Skeletal muscle cell (primary cell): ENCODE data around the gene PCGF3.

Experiments
- DNase-seq: peaks from one replicate; pipeline ENCODE4 v3.0.0-alpha.2; 2010; ENCODE audit warnings: low read depth
- H3K4me3 ChIP-seq: 2 replicates; pipeline ENCODE4 v1.5.1; 2011; ENCODE audit warnings: low read depth, mild to moderate bottlenecking, control low read depth, low read length, moderate library complexity

PCGF3 gene

GRCh38 chr4:807792-808191 is 102.2 kb downstream of the PCGF3 start:
- DNase-seq: no peak
- no peak overlapping the region for H3K4me3 ChIP-seq

- no peak for DNase-seq
- H3K4me3 ChIP-seq: no peak overlapping the region
These were observed 103.4 kb downstream of the PCGF3 start for GRCh38 chr4:808860-809570.

- DNase-seq: no peak
- no peak overlapping the region for H3K4me3 ChIP-seq
These were observed 108.3 kb downstream of the PCGF3 start for GRCh38 chr4:813900-814299.

- DNase-seq: no peak
These were observed 108.7 kb downstream of the PCGF3 start for GRCh38 chr4:814312-814850.

GRCh38 chr4:815464-816146 is 110.0 kb downstream of the PCGF3 start:
- H3K4me3 ChIP-seq: no peak overlapping the region
- no peak for DNase-seq

More at GRCh38 chr4:814312-814850, 108.7 kb downstream of the PCGF3 start:
- H3K4me3 ChIP-seq: no peak overlapping the region

- DNase-seq: no peak
- H3K4me3 ChIP-seq: no peak overlapping the region
These were observed 112.7 kb downstream of the PCGF3 start for GRCh38 chr4:818106-818921.

GRCh38 chr4:819401-820229 is 114.0 kb downstream of the PCGF3 start:
- H3K4me3 ChIP-seq: no peak overlapping the region
- no peak for DNase-seq
